HepG2 (cell line): ENCODE measurements around the gene YAP1. TPM values are rescaled to one million over a fixed set of nuclear protein-coding genes. Genes with fewer than 3 reads are reported as not detected.

Experiments
- ATAC-seq: fragments of 200-7000 bp; cut with Tn5 transposase; 3 replicates; pipeline ENCODE4 v1.9.1; 2020; ENCODE audit warnings: mild to moderate bottlenecking, moderate library complexity
- BruUV-seq: library from RNA; stranded (reverse); fragments of 400-500 nt; replicated peaks from 2 replicates; lab custom pipeline; 2021; lab: Mats Ljungman, UMichigan
- CTCF ChIA-PET: fragments of 300-600 bp; formaldehyde crosslinking; extraction: SDS; loops from one replicate; lab custom pipeline; 2021; ENCODE audit warnings: low total read pairs, inconsistent platforms, low intra/inter-chr PET ratio; lab: Yijun Ruan, JAX
- POLR2A ChIA-PET: fragments of 350-600 bp; sonication (Branson Sonifier 250); formaldehyde crosslinking; loops from one replicate; lab custom pipeline; 2020; ENCODE audit warnings: antibody characterized with exemption, inconsistent platforms; lab: Yijun Ruan, JAX
- DNase-seq: peaks from one replicate; pipeline ENCODE4 v3.0.0-alpha.2; 2015; ENCODE audit warnings: low spot score
- FAIRE-seq: peaks from 3 replicates; lab custom pipeline; 2011; peaks lifted over from hg19 to GRCh38; lab: Jason Lieb, UNC
- H2AFZ ChIP-seq: one replicate; pipeline ENCODE4 v1.6.1; 2011; ENCODE audit warnings: low read length, inconsistent platforms
- H3K27ac ChIP-seq: fragments of 300-600 bp; 3 replicates; pipeline ENCODE4 v1.8.0; 2011; ENCODE audit warnings: mixed run types, mild to moderate bottlenecking, mixed read lengths, low read length, inconsistent platforms; ENCODE audit not compliant: insufficient read depth; ENCODE audit errors: extremely low read length
- H3K27me3 ChIP-seq, 2 experiments: fragments of 200-600 bp in 1 of 2; 2 replicates in 1 of 2; 3 replicates in 1 of 2; pipeline versions ENCODE4 v1.6.0 to v1.8.0; 2011; ENCODE audit warnings: low read length in 2 of 2, mild to moderate bottlenecking in 2 of 2, moderate library complexity in 2 of 2, inconsistent platforms in 1 of 2; ENCODE audit not compliant: insufficient read depth in 2 of 2, control insufficient read depth in 1 of 2
- H3K36me3 ChIP-seq, 2 experiments: fragments of 200-600 bp in 1 of 2; replicated peaks in 1 of 2; 2 replicates in 1 of 2; 3 replicates in 1 of 2; pipeline versions ENCODE4 v1.5.1 to v1.8.0; 2011; ENCODE audit warnings: low read length in 2 of 2, inconsistent platforms in 1 of 2; ENCODE audit not compliant: insufficient read depth in 2 of 2, control insufficient read depth in 1 of 2
- H3K4me1 ChIP-seq: 2 replicates; pipeline ENCODE4 v1.5.1; 2012; ENCODE audit warnings: low read length, inconsistent platforms; ENCODE audit not compliant: insufficient read depth
- H3K4me2 ChIP-seq: 2 replicates; pipeline ENCODE4 v1.6.0; 2011; ENCODE audit warnings: low read depth, low read length, inconsistent platforms
- H3K4me3 ChIP-seq, 3 experiments: fragments of 200-600 bp in 1 of 3; sonication (generic), shearing (Covaris generic) in 1 of 3; replicated peaks in 1 of 3; 2 replicates each; pipeline ENCODE4 v1.5.1; 2011 to 2016; ENCODE audit warnings: low read length in 3 of 3, inconsistent platforms in 2 of 3, low read depth in 2 of 3, mild to moderate bottlenecking in 2 of 3, control low read depth in 1 of 3, mixed read lengths in 1 of 3; ENCODE audit not compliant: insufficient read depth in 1 of 3
- H3K79me2 ChIP-seq: one replicate; pipeline ENCODE4 v1.6.1; 2011; ENCODE audit warnings: low read length, inconsistent platforms; ENCODE audit not compliant: insufficient read depth
- H3K9ac ChIP-seq: 2 replicates; pipeline ENCODE4 v1.6.0; 2011; ENCODE audit warnings: mild to moderate bottlenecking, low read depth, low read length, inconsistent platforms; ENCODE audit not compliant: insufficient read depth
- H3K9me3 ChIP-seq: 2 replicates; pipeline ENCODE4 v1.5.1; 2012; ENCODE audit warnings: mild to moderate bottlenecking, low read length
- H4K20me1 ChIP-seq: 2 replicates; pipeline ENCODE4 v1.6.0; 2011; ENCODE audit warnings: inconsistent platforms, mild to moderate bottlenecking, low read length, moderate library complexity; ENCODE audit not compliant: insufficient read depth
- ELF3 ChIP-seq: IDR thresholded peaks from 2 replicates; pipeline ENCODE4 v1.6.1; 2016; ENCODE audit warnings: missing genetic modification reagents, missing compliant biosample characterization
- FOXM1 ChIP-seq: sonication (generic); formaldehyde crosslinking; IDR thresholded peaks from 2 replicates; pipeline ENCODE4 v1.5.0; 2020; ENCODE audit warnings: missing genetic modification reagents
- MTF2 ChIP-seq: sonication (generic); formaldehyde crosslinking; IDR thresholded peaks from 2 replicates; pipeline ENCODE4 v1.5.0; 2020; ENCODE audit warnings: missing genetic modification reagents, borderline replicate concordance
- PAX8 ChIP-seq: sonication (generic); formaldehyde crosslinking; IDR thresholded peaks from 2 replicates; pipeline ENCODE4 v1.8.0; 2022; ENCODE audit warnings: mild to moderate bottlenecking, missing genetic modification reagents, borderline replicate concordance
- POLR2AphosphoS5 ChIP-seq: IDR thresholded peaks from 2 replicates; pipeline ENCODE4 v1.6.1; 2012; ENCODE audit warnings: low read depth, low read length
- SMARCC2 ChIP-seq: fragments of 450-650 bp; IDR thresholded peaks from 2 replicates; pipeline ENCODE4 v1.6.1; 2017; ENCODE audit warnings: antibody characterized with exemption, mild to moderate bottlenecking
- UBTF ChIP-seq: sonication (generic); formaldehyde crosslinking; IDR thresholded peaks from 2 replicates; pipeline ENCODE4 v1.4.0; 2020; ENCODE audit warnings: mild to moderate bottlenecking, missing genetic modification reagents
- WIZ ChIP-seq: sonication (generic); formaldehyde crosslinking; IDR thresholded peaks from 2 replicates; pipeline ENCODE4 v1.5.1; 2020; ENCODE audit warnings: mild to moderate bottlenecking, missing genetic modification reagents
- ZNF12 ChIP-seq: sonication (generic); formaldehyde crosslinking; IDR thresholded peaks from 2 replicates; pipeline ENCODE4 v1.5.0; 2020; ENCODE audit warnings: missing genetic modification reagents
- ZNF232 ChIP-seq: sonication (generic); formaldehyde crosslinking; IDR thresholded peaks from 2 replicates; pipeline ENCODE4 v1.4.0; 2020; ENCODE audit warnings: missing genetic modification reagents, borderline replicate concordance
- ZNF281 ChIP-seq: sonication (generic); formaldehyde crosslinking; IDR thresholded peaks from 2 replicates; pipeline ENCODE4 v1.4.0; 2020; ENCODE audit warnings: missing genetic modification reagents, borderline replicate concordance
- ZNF646 ChIP-seq: sonication (generic); formaldehyde crosslinking; IDR thresholded peaks from 2 replicates; pipeline ENCODE4 v1.9.0; 2021; ENCODE audit warnings: mild to moderate bottlenecking, missing genetic modification reagents
- ZNF709 ChIP-seq: sonication (generic); formaldehyde crosslinking; IDR thresholded peaks from 2 replicates; pipeline ENCODE4 v1.5.0; 2020; ENCODE audit warnings: mild to moderate bottlenecking, missing genetic modification reagents
- ZNF75D ChIP-seq: sonication (generic); formaldehyde crosslinking; IDR thresholded peaks from 2 replicates; pipeline ENCODE4 v1.8.1; 2023; ENCODE audit warnings: missing genetic modification reagents, mild to moderate bottlenecking, borderline replicate concordance
- ZZZ3 ChIP-seq: sonication (generic); formaldehyde crosslinking; IDR thresholded peaks from 2 replicates; pipeline ENCODE4 v1.4.0; 2020; ENCODE audit warnings: missing genetic modification reagents, mild to moderate bottlenecking, borderline replicate concordance
- WGBS: methylation state at CpG from one replicate; pipeline ENCODE4 v1.1.6; 2017; ENCODE audit warnings: low lambda C conversion rate; 5-methylcytosine and 5-hydroxymethylcytosine counted together
- in situ Hi-C: cut with HindIII; loops from 2 replicates; pipeline ENCODE4 v1.10.0; 2017; ENCODE audit warnings: low pct_unique_long_range_greater_than_20kb; ENCODE audit not compliant: extremely low pct_ligation_motif_present
- intact Hi-C: fragments of 100-400 bp; cut with micrococcal nuclease; formaldehyde crosslinking; loops from one replicate; pipeline ENCODE4 v1.10.0; 2022; ENCODE audit not compliant: unreplicated experiment
- polyA plus RNA-seq, 8 experiments: library from polyadenylated mRNA; depleted of rRNA in 3 of 8; stranded (reverse) in 7 of 8; unstranded in 1 of 8; fragments of >200 nt; fragmentation: Illumina TruSeq in 4 of 8; extraction: Trizol in 4 of 8; gene quantifications; 2 replicates each; pipeline versions ENCODE4 v1.2.1 to v1.2.3, GENCODE V29; 2011 to 2016; ENCODE audit warnings: low read depth in 4 of 8, missing spikeins in 1 of 8, mixed read lengths in 1 of 8; ENCODE audit not compliant: insufficient read depth in 1 of 8
- total RNA-seq, 5 experiments: library from RNA; depleted of rRNA; stranded (reverse); fragments of >200 nt; fragmentation: Illumina TruSeq; extraction: Trizol; gene quantifications; 2 replicates each; pipeline ENCODE4 v1.2.3, GENCODE V29; 2016; ENCODE audit warnings: low read depth in 1 of 5

Gene YAP1
- total and polyA plus RNA-seq, 2 of the 13 experiments (the other 11 are each of a cell fraction or from before 2014, with no cell fraction given): 59.5 to 91.0 TPM

GRCh38 chr11:102142333-102142732 lies 32.1 kb downstream of the YAP1 start:
- no TSS peak for BruUV-seq
- peaks cover 83% of the 10 kb centered on the region for H3K4me1 ChIP-seq
- H3K9me3 ChIP-seq: no peaks in the 10 kb centered on the region
- intact Hi-C loops: no loop called here
- no peaks in the 10 kb centered on the region for H3K27me3 ChIP-seq
- H3K4me3 ChIP-seq: no peak overlapping the region
- H3K36me3 ChIP-seq: peaks cover 4 to 24% of the 10 kb centered on the region in 2 experiments; a peak in 4 of 5 replicates
- FAIRE-seq: no peak
- no peak for ATAC-seq
- peaks cover 34% of the 10 kb centered on the region for H4K20me1 ChIP-seq
- no peak for DNase-seq
- H3K4me2 ChIP-seq: no peak overlapping the region
- peaks cover 97% of the 10 kb centered on the region for H3K79me2 ChIP-seq
- in situ Hi-C loops: no loop called here
- no peak overlapping the region for H2AFZ ChIP-seq
- ChIA-PET POLR2A (no interaction called here), CTCF (no interaction called here)
- H3K27ac ChIP-seq: no peak overlapping the region
- no peak overlapping the region for H3K9ac ChIP-seq
- WGBS: 100% methylated on average over 1 of the region's 1 CpG
- TF ChIP-seq POLR2AphosphoS5: no peak
- TF ChIP-seq ELF3 (CRISPR knock-in tag): no peak
- no peak for TF ChIP-seq ZNF281
- no peak for TF ChIP-seq UBTF (CRISPR knock-in tag)
- TF ChIP-seq ZZZ3: no peak
- TF ChIP-seq SMARCC2: no peak
- TF ChIP-seq MTF2 (CRISPR knock-in tag): no peak
- TF ChIP-seq ZNF75D (CRISPR knock-in tag): no peak
- no peak for TF ChIP-seq WIZ
- no peak for TF ChIP-seq ZNF646 (CRISPR knock-in tag)
- no peak for TF ChIP-seq ZNF709 (CRISPR knock-in tag)
- TF ChIP-seq ZNF12 (CRISPR knock-in tag): no peak
- no peak for TF ChIP-seq ZNF232 (CRISPR knock-in tag)
- TF ChIP-seq PAX8: no peak
- TF ChIP-seq FOXM1: no peak
